Ishikawa (cell line): Measurements from ENCODE around the gene PTPN18.

Experiments used
- CEBPB ChIP-seq: IDR thresholded peaks from 2 replicates; pipeline ENCODE4 v1.6.1; 2012
- CREB1 ChIP-seq: IDR thresholded peaks from 2 replicates; pipeline ENCODE4 v1.6.1; 2012; ENCODE audit warnings: low read depth
- EP300 ChIP-seq: IDR thresholded peaks from 2 replicates; pipeline ENCODE4 v1.6.1; 2012; ENCODE audit warnings: borderline replicate concordance
- FOXM1 ChIP-seq: IDR thresholded peaks from 2 replicates; pipeline ENCODE4 v1.6.1; 2012; ENCODE audit warnings: low read depth, borderline replicate concordance
- MAX ChIP-seq: IDR thresholded peaks from 2 replicates; pipeline ENCODE4 v1.6.1; 2012
- RAD21 ChIP-seq: IDR thresholded peaks from 2 replicates; pipeline ENCODE4 v1.6.1; 2012; ENCODE audit warnings: low read depth
- REST ChIP-seq: IDR thresholded peaks from 2 replicates; pipeline ENCODE4 v1.6.1; 2012; ENCODE audit warnings: low read depth, mild to moderate bottlenecking
- TAF1 ChIP-seq: IDR thresholded peaks from 2 replicates; pipeline ENCODE4 v1.6.1; 2012; ENCODE audit warnings: low read depth, mild to moderate bottlenecking
- TEAD4 ChIP-seq: IDR thresholded peaks from 2 replicates; pipeline ENCODE4 v1.6.1; 2012
- USF1 ChIP-seq: IDR thresholded peaks from 2 replicates; pipeline ENCODE4 v1.6.1; 2012
- YY1 ChIP-seq: IDR thresholded peaks from 2 replicates; pipeline ENCODE4 v1.6.1; 2012; ENCODE audit warnings: low read depth
- ZBTB7A ChIP-seq: IDR thresholded peaks from 2 replicates; pipeline ENCODE4 v1.6.1; 2012; ENCODE audit warnings: low read depth

- TF ChIP-seq RAD21 (no peak), REST (no peak), YY1 (no peak), ZBTB7A (no peak), TAF1 (no peak), EP300 (no peak), USF1 (no peak), CEBPB (no peak), MAX (no peak), CREB1 (no peak), FOXM1 (no peak), TEAD4 (no peak)
These were observed 29.9 kb downstream of the PTPN18 start for GRCh38 chr2:130385709-130386108.
